ENCODE data around the gene LCN12.

LCN12 gene

DNA sequence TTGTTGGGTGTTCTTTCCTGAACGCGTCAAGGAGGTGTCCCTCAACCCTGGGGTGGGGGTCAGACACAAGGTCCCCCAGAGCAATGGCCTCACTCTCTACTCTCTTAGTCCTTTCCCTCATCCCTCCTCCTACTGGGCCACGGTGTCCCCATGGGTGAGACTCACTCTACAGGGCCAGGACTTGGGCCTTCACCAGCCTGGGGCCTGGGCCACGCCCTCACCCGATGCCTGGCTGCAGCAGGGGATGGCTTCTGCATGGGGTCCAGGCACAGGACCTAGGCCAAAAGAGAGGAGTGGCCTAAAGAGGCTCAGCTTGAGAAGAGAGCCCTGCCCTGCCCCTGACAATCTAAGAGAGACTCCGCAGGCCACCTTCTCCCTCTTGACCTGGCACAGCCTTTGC is 5.8 kb downstream of the LCN12 start:
- H3K4me3 ChIP-seq (ENCODE audit: low read depth, low read length) = no peak overlapping the region
- no peak overlapping the region for H3K27ac ChIP-seq
- H3K36me3 ChIP-seq = no peaks in the 10 kb centered on the region
- DNase-seq = no peak
- TF ChIP-seq, protein P1, sequence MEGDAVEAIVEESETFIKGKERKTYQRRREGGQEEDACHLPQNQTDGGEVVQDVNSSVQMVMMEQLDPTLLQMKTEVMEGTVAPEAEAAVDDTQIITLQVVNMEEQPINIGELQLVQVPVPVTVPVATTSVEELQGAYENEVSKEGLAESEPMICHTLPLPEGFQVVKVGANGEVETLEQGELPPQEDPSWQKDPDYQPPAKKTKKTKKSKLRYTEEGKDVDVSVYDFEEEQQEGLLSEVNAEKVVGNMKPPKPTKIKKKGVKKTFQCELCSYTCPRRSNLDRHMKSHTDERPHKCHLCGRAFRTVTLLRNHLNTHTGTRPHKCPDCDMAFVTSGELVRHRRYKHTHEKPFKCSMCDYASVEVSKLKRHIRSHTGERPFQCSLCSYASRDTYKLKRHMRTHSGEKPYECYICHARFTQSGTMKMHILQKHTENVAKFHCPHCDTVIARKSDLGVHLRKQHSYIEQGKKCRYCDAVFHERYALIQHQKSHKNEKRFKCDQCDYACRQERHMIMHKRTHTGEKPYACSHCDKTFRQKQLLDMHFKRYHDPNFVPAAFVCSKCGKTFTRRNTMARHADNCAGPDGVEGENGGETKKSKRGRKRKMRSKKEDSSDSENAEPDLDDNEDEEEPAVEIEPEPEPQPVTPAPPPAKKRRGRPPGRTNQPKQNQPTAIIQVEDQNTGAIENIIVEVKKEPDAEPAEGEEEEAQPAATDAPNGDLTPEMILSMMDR (IDR thresholded peaks at IDR 0.05; ENCODE audit: low read depth, low read length) = no peak
- H3K9me3 ChIP-seq (ENCODE audit: severe bottlenecking) = no peaks in the 10 kb centered on the region
- no peaks in the 10 kb centered on the region for H3K27me3 ChIP-seq (ENCODE audit: insufficient read depth, low read depth, severe bottlenecking)

DNA sequence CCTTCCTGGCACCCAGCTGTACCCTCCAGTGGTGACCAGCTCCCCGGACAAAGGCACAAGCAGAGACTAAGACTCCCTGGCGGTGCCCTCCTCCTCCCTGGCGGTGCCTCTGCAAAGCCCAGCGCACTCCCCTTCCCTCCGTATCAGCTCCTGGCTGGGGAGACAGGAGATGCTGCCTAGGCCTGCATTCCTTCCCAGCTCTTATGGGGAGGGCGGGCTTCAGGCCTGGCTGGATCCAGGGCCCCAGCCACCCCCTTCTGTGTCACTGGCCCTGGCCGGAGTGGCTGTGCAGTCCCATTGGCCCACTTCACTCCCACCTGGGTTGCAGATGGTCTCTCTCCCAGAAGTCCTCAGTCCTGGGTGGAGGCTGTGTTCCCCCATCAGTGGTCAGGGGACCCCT is 6.4 kb downstream of the LCN12 start:
- Histone ChIP-seq H3K27me3 (ENCODE audit: insufficient read depth, low read depth, severe bottlenecking) (no peaks in the 10 kb centered on the region), H3K9me3 (ENCODE audit: severe bottlenecking) (no peaks in the 10 kb centered on the region), H3K27ac (no peak overlapping the region), H3K36me3 (no peaks in the 10 kb centered on the region), H3K4me3 (ENCODE audit: low read depth, low read length) (no peak overlapping the region)
- TF ChIP-seq, protein P1 (IDR thresholded peaks at IDR 0.05; ENCODE audit: low read depth, low read length) = no peak
- no peak for DNase-seq

DNA sequence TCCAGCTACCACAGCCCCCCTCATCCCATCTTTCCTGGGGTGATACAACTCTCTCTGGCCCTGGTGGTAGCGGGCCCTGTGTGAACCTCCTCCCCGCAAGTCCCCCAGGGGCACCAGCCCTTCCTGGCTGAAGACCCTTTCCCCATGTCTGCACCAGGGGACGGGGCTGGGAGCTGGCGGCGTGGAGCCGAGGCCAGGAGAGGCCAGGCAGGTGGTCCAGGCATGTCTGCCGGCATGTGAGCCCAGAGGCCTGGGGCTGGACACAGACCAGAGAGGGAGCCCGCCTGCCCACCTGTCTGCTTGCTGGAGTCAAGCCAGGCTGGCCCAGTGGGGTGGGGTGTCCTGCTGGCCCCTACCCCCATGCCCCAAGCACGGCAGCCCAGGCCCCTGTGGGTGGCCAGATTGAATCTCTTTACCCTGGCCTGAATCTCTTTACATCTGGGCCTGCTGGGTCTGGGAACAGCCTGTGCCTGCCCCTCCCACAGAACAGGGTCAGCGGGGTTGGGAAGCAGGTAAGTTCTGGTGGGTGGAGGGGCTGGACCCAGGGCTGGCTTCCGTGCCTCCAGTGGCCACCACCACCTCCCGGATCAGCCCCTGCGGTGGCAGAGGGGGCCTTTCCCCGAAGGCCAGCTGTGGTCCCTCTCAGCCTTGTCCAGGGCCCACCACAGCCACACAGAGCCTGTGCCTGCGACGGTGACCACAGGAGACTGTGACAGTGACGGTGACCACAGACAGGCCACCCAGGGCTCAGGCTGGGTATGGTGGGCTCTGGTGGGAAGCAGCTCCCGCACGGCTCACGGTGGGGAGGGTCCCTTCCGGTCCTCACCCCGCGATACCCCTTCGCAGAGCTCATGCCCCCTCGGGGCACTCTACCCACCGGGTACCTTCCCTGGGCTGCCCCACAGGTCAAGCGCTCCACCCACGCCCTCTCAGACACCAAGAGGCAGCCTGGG is 7.1 kb downstream of the LCN12 start:
- no peak overlapping the region for H3K4me3 ChIP-seq (ENCODE audit: low read depth, low read length)
- H3K36me3 ChIP-seq = no peaks in the 10 kb centered on the region
- no peaks in the 10 kb centered on the region for H3K27me3 ChIP-seq (ENCODE audit: insufficient read depth, low read depth, severe bottlenecking)
- no peak overlapping the region for H3K27ac ChIP-seq
- no peak for DNase-seq
- TF ChIP-seq, protein P1 (IDR thresholded peaks at IDR 0.05; ENCODE audit: low read depth, low read length) = no peak
- no peaks in the 10 kb centered on the region for H3K9me3 ChIP-seq (ENCODE audit: severe bottlenecking)

DNA sequence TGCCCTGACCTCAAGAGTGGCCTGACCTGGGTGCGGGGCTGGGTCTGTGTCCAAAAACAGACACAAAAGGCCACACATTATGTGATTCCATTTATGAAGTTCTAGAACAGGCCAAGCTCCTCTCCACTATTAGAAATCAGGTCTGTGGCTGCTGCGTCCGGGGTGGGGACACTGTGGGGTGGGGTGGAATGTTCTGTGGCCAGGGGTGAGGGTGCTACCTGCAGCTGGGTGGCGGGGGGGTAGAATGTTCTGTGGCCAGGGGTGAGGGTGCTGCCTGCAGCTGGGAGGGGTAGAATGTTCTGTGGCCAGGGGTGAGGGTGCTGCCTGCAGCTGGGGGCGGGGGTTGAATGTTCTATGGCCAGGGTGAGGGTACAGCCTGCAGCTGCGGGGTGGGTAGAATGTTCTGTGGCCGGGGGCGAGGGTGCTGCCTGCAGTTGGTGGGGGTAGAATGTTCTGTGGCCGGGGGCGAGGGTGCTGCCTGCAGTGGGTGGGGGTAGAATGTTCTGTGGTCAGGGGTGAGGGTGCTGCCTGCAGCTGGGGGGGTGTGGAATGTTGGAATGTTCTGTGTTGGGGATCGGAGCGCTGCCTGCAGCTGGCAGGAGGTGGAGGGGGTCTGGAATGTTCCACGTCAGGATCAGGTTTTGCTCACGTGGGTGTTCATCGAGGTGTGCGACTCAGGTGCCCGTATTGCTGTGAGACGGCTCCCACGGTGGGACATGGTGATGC is 8.3 kb downstream of the LCN12 start:
- no peaks in the 10 kb centered on the region for H3K36me3 ChIP-seq
- no peaks in the 10 kb centered on the region for H3K27me3 ChIP-seq (ENCODE audit: insufficient read depth, low read depth, severe bottlenecking)
- H3K4me3 ChIP-seq (ENCODE audit: low read depth, low read length) = no peak overlapping the region
- peak overlapping the region; percentile 75; the same call in 1 of the 2 replicates for H3K27ac ChIP-seq
- DNase-seq = no peak
- H3K9me3 ChIP-seq (ENCODE audit: severe bottlenecking) = no peaks in the 10 kb centered on the region
- TF ChIP-seq, protein P1 (IDR thresholded peaks at IDR 0.05; ENCODE audit: low read depth, low read length) = no peak

DNA sequence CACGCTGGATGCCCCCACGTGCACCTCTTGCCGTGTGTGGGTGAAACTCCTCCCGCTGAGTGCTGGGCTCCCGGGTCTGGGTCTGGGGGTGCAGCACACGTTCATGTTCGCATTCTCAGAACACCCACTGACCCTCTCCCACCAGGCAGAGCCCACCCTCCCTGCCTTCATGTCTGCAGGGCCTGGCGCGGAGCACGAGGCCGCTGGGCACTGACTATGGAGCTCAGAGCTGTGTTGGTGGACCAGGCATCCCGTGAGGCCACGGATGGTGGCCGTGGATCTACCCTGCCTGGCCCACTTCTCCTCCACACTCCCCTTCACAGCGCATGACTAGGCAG is 8.8 kb downstream of the LCN12 start:
- H3K9me3 ChIP-seq (ENCODE audit: severe bottlenecking) = no peaks in the 10 kb centered on the region
- no peaks in the 10 kb centered on the region for H3K36me3 ChIP-seq
- no peak overlapping the region for H3K4me3 ChIP-seq (ENCODE audit: low read depth, low read length)
- DNase-seq = no peak
- H3K27me3 ChIP-seq (ENCODE audit: insufficient read depth, low read depth, severe bottlenecking) = no peaks in the 10 kb centered on the region
- TF ChIP-seq, protein P1 (IDR thresholded peaks at IDR 0.05; ENCODE audit: low read depth, low read length) = no peak
- peak overlapping the region; percentile 75 for H3K27ac ChIP-seq

All from WERI-Rb-1 (cell line).